HEK293 (cell line): Measurements from ENCODE around the gene MAPRE3.

ENCODE experiments used
- CTCF ChIA-PET: fragments of 350-600 bp; formaldehyde crosslinking; extraction: SDS; loops from one replicate; lab custom pipeline; 2021; ENCODE audit warnings: antibody characterized with exemption; lab: Yijun Ruan, JAX
- POLR2A ChIA-PET: fragments of 300-600 bp; formaldehyde crosslinking; extraction: SDS; loops from one replicate; lab custom pipeline; 2020; ENCODE audit warnings: antibody characterized with exemption, inconsistent platforms; lab: Yijun Ruan, JAX
- H3K27ac ChIP-seq: fragments of 200-500 bp; sonication (Bioruptor generic); 2 replicates; pipeline ENCODE4 v1.5.1; 2014; ENCODE audit warnings: low read depth, low read length, control low read depth, inconsistent platforms; ENCODE audit errors: extremely low read depth
- H3K36me3 ChIP-seq, 2 experiments: fragments of 200-500 bp in 1 of 2; sonication (Bioruptor generic) in 1 of 2; 1 replicate in 1 of 2; 2 replicates in 1 of 2; pipeline ENCODE4 v1.5.1; 2014 to 2017; ENCODE audit warnings: inconsistent platforms in 2 of 2, low read length in 2 of 2; ENCODE audit not compliant: control insufficient read depth in 2 of 2, insufficient read depth in 1 of 2
- H3K4me1 ChIP-seq: fragments of 200-500 bp; sonication (Bioruptor generic); 2 replicates; pipeline ENCODE4 v1.5.1; 2014; ENCODE audit warnings: mild to moderate bottlenecking, low read length, inconsistent platforms; ENCODE audit not compliant: control insufficient read depth, insufficient read depth
- H3K4me3 ChIP-seq: 2 replicates; pipeline ENCODE4 v1.5.1; 2011; ENCODE audit warnings: low read depth, mild to moderate bottlenecking, control low read depth, low read length, moderate library complexity
- H3K9me3 ChIP-seq: fragments of 200-500 bp; sonication (Bioruptor generic); 2 replicates; pipeline ENCODE4 v1.5.1; 2014; ENCODE audit warnings: low read depth, low read length, inconsistent platforms; ENCODE audit not compliant: control insufficient read depth, insufficient read depth
- PRDM6 ChIP-seq: fragments of 450-650 bp; formaldehyde crosslinking; IDR thresholded peaks from 2 replicates; pipeline ENCODE4 v1.5.1; 2017; ENCODE audit warnings: missing biosample characterization, missing genetic modification characterization
- SALL2 ChIP-seq: fragments of 450-650 bp; formaldehyde crosslinking; IDR thresholded peaks from 2 replicates; pipeline ENCODE4 v1.5.0; 2017; ENCODE audit warnings: missing biosample characterization, mild to moderate bottlenecking, missing genetic modification characterization, borderline replicate concordance
- SCRT2 ChIP-seq: fragments of 450-650 bp; formaldehyde crosslinking; IDR thresholded peaks from 2 replicates; pipeline ENCODE4 v1.5.1; 2016; ENCODE audit warnings: missing biosample characterization, missing genetic modification characterization
- ZBTB17 ChIP-seq: fragments of 450-650 bp; formaldehyde crosslinking; IDR thresholded peaks from 2 replicates; pipeline ENCODE4 v1.5.1; 2016; ENCODE audit warnings: missing biosample characterization, missing genetic modification characterization
- ZNF175 ChIP-seq: fragments of 450-650 bp; formaldehyde crosslinking; IDR thresholded peaks from 2 replicates; pipeline ENCODE4 v1.5.1; 2016; ENCODE audit warnings: missing biosample characterization, missing genetic modification characterization
- ZNF324 ChIP-seq: fragments of 450-650 bp; formaldehyde crosslinking; IDR thresholded peaks from 2 replicates; pipeline ENCODE4 v1.5.1; 2016; ENCODE audit warnings: missing biosample characterization, missing genetic modification characterization
- ZNF555 ChIP-seq: fragments of 450-650 bp; formaldehyde crosslinking; conservative IDR thresholded peaks from 2 replicates; pipeline ENCODE4 v1.5.1; 2017; ENCODE audit warnings: missing biosample characterization, mild to moderate bottlenecking, missing genetic modification characterization, inconsistent platforms
- ZNF792 ChIP-seq: fragments of 450-650 bp; formaldehyde crosslinking; IDR thresholded peaks from 2 replicates; pipeline ENCODE4 v1.5.1; 2016; ENCODE audit warnings: missing biosample characterization, missing genetic modification characterization
- ZSCAN18 ChIP-seq: fragments of 450-650 bp; formaldehyde crosslinking; IDR thresholded peaks from 2 replicates; pipeline ENCODE4 v1.5.1; 2016; ENCODE audit warnings: missing biosample characterization, missing genetic modification characterization

The MAPRE3 gene

GRCh38 chr2:27001950-27002349, 31.5 kb downstream of the MAPRE3 start (continued):
- no peak for TF ChIP-seq ZNF175 (tag by site-specific recombination)
- no peak for TF ChIP-seq SCRT2 (tag by site-specific recombination)
- TF ChIP-seq ZSCAN18 (tag by site-specific recombination): no peak
- TF ChIP-seq SALL2 (tag by site-specific recombination): no peak
- no peak for TF ChIP-seq ZNF792
- no peak for TF ChIP-seq ZNF324 (tag by site-specific recombination)

GRCh38 chr2:27003007-27003406, 32.6 kb downstream of the MAPRE3 start:
- POLR2A ChIA-PET: no interaction called here
- peaks cover 3% of the 10 kb centered on the region; the same call in 1 of the 2 replicates for H3K4me1 ChIP-seq
- no peaks in the 10 kb centered on the region for H3K9me3 ChIP-seq
- H3K36me3 ChIP-seq: no peaks in the 10 kb centered on the region
- H3K4me3 ChIP-seq: no peak overlapping the region
- no peak overlapping the region for H3K27ac ChIP-seq
- TF ChIP-seq ZNF324 (tag by site-specific recombination) (no peak), ZNF555 (tag by site-specific recombination) (no peak)
- CTCF ChIA-PET: interaction anchor here (0.6 to 1.3 kb wide), 5 partner anchors 14 to 157 kb away, joined by 3 to 4 read pairs (median 4); no protein-coding TSS in a partner anchor

GRCh38 chr2:27003857-27004256, 33.4 kb downstream of the MAPRE3 start:
- ChIA-PET CTCF (interaction anchor here (0.9 to 1.8 kb wide), 3 partner anchors 10 to 158 kb away, joined by 3 to 7 read pairs (median 4); no protein-coding TSS in a partner anchor), POLR2A (interaction anchor here (1.7 kb wide), 1 partner anchor 47 kb away, joined by 5 read pairs; the partner anchor contains the start of gene AGBL5)
- Histone ChIP-seq H3K9me3 (no peaks in the 10 kb centered on the region), H3K4me3 (no peak overlapping the region), H3K27ac (no peak overlapping the region), H3K36me3 (no peaks in the 10 kb centered on the region), H3K4me1 (peaks cover 3% of the 10 kb centered on the region; the same call in 1 of the 2 replicates)
- TF ChIP-seq ZBTB17 (tag by site-specific recombination): no peak

GRCh38 chr2:27006602-27007415, 36.4 kb downstream of the MAPRE3 start:
- H3K36me3 ChIP-seq: no peaks in the 10 kb centered on the region
- ChIA-PET POLR2A (interaction anchor here (1.5 kb wide), 1 partner anchor 13 kb away, joined by 3 read pairs; no protein-coding TSS in a partner anchor), CTCF (interaction anchor here (0.7 to 3.7 kb wide), 3 partner anchors 10 to 767 kb away, joined by 3 to 12 read pairs (median 3); no protein-coding TSS in a partner anchor)
- no peak overlapping the region for H3K4me3 ChIP-seq
- peaks cover 3% of the 10 kb centered on the region; the same call in 1 of the 2 replicates for H3K4me1 ChIP-seq
- H3K9me3 ChIP-seq: no peaks in the 10 kb centered on the region
- no peak overlapping the region for H3K27ac ChIP-seq
- TF ChIP-seq PRDM6 (tag by site-specific recombination): no peak
- TF ChIP-seq, all 188 proteins: peak for 0
